Body of pancreas (tissue), 4 donors: ENCODE data around the gene SLCO3A1.

ENCODE experiments used
- POLR2A ChIP-seq, 3 donors: fragments of 450-650 bp; IDR thresholded peaks; one replicate each; pipeline ENCODE4 v1.6.1; 2016; ENCODE audit warnings: antibody characterized with exemption in 3 of 3, mild to moderate bottlenecking in 2 of 3
- TF ChIP-seq, protein P1 (sequence below), 7 experiments: fragments of 450-650 bp in 4 of 7; fragments of 200-600 bp in 3 of 7; sonication (generic) in 3 of 7; IDR thresholded peaks; one replicate each; pipeline ENCODE4 v1.5.1; 2016 to 2019; ENCODE audit warnings: antibody characterized with exemption in 7 of 7

DNA sequence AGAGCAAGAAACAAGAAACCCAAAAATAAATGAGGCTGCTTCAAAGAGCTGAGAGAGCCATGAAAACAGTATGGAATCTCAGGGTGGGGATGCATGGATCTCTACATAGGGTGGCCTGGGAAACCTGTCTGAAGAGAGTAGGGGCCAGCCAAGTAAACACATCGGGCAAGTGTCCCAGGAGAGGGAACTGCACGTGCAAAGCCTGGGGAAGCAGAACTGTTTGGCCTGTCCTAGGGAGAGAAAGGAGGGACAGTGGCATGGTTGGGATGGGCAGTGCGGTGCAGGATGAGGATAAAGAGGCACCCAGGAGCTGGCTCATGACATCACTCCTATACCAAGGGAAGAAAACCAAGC lies 271.1 kb downstream of the SLCO3A1 start:
- TF ChIP-seq POLR2A (IDR thresholded peaks at IDR 0.05), result no peak
- TF ChIP-seq, protein P1, sequence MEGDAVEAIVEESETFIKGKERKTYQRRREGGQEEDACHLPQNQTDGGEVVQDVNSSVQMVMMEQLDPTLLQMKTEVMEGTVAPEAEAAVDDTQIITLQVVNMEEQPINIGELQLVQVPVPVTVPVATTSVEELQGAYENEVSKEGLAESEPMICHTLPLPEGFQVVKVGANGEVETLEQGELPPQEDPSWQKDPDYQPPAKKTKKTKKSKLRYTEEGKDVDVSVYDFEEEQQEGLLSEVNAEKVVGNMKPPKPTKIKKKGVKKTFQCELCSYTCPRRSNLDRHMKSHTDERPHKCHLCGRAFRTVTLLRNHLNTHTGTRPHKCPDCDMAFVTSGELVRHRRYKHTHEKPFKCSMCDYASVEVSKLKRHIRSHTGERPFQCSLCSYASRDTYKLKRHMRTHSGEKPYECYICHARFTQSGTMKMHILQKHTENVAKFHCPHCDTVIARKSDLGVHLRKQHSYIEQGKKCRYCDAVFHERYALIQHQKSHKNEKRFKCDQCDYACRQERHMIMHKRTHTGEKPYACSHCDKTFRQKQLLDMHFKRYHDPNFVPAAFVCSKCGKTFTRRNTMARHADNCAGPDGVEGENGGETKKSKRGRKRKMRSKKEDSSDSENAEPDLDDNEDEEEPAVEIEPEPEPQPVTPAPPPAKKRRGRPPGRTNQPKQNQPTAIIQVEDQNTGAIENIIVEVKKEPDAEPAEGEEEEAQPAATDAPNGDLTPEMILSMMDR (IDR thresholded peaks at IDR 0.05), result no peak
